ENCODE results near the gene ZSCAN10. TPM values are rescaled to one million over a fixed set of nuclear protein-coding genes. Genes with fewer than 3 reads are reported as not detected.

Gene ZSCAN10
- total RNA-seq, 1 experiment from 2014 or later: not detected

GRCh38 chr16:3147757-3148104, 48.6 kb upstream of the ZSCAN10 start:
- no peaks in the 10 kb centered on the region for H3K27me3 ChIP-seq (replicated peaks; ENCODE audit: control insufficient read depth, insufficient read depth, low read length)
- CTCF ChIA-PET: interaction anchor here (0.7 to 0.9 kb wide), 2 partner anchors 13 to 41 kb away, joined by 3 read pairs; partner anchors contain the start of gene ZNF213
- H3K27me3 Mint-ChIP-seq (ENCODE audit: insufficient read depth, unreplicated experiment): peaks cover 4% of the 10 kb centered on the region
- no peak overlapping the region for H3K4me3 ChIP-seq (ENCODE audit: low read depth, low read length)
- no peaks in the 10 kb centered on the region for H3K36me3 ChIP-seq (ENCODE audit: control insufficient read depth, insufficient read depth, low read length)
- no peak overlapping the region for H3K4me3 Mint-ChIP-seq (ENCODE audit: unreplicated experiment)
- H3K9me3 ChIP-seq: no peaks in the 10 kb centered on the region
- no peak overlapping the region for H3K27ac Mint-ChIP-seq (ENCODE audit: unreplicated experiment)
- DNase-seq: no peak
- BruUV-seq (replicated peaks): no TSS peak
- H3K36me3 Mint-ChIP-seq (ENCODE audit: insufficient read depth, unreplicated experiment): peaks cover 28% of the 10 kb centered on the region
- no peaks in the 10 kb centered on the region for H3K9me3 Mint-ChIP-seq (ENCODE audit: unreplicated experiment)
- POLR2A ChIA-PET: interaction anchor here (1.3 kb wide), 1 partner anchor 13 kb away, joined by 3 read pairs; the partner anchor contains the start of gene ZNF213
- H3K4me1 Mint-ChIP-seq (ENCODE audit: low read depth, unreplicated experiment): peaks cover 7% of the 10 kb centered on the region
- intact Hi-C loops (cut with micrococcal nuclease; ENCODE audit: unreplicated experiment): no loop called here
- TF ChIP-seq CTCF (IDR thresholded peaks at IDR 0.05; ENCODE audit: insufficient read depth in 1 of 2, low read depth in 1 of 2, low read length in 1 of 2, severe bottlenecking in 1 of 2, unreplicated experiment in 1 of 2): no peak
- no peaks in the 10 kb centered on the region; the same call in 1 of the 2 replicates for H3K4me1 ChIP-seq

- peaks cover 1% of the 10 kb centered on the region for H3K4me1 Mint-ChIP-seq (ENCODE audit: low read depth, unreplicated experiment)
- H3K36me3 Mint-ChIP-seq (ENCODE audit: insufficient read depth, unreplicated experiment): peaks cover 26% of the 10 kb centered on the region
- BruUV-seq (replicated peaks): no TSS peak
- Histone ChIP-seq H3K4me1 (no peaks in the 10 kb centered on the region; the same call in 1 of the 2 replicates), H3K4me3 (ENCODE audit: low read depth, low read length) (no peak overlapping the region), H3K36me3 (ENCODE audit: control insufficient read depth, insufficient read depth, low read length) (no peaks in the 10 kb centered on the region), H3K27me3 (replicated peaks; ENCODE audit: control insufficient read depth, insufficient read depth, low read length) (no peaks in the 10 kb centered on the region), H3K9me3 (no peaks in the 10 kb centered on the region)
- intact Hi-C loops (cut with micrococcal nuclease; ENCODE audit: unreplicated experiment): no loop called here
- CTCF ChIA-PET: interaction anchor here (0.7 to 0.9 kb wide), 2 partner anchors 12 to 60 kb away, joined by 3 to 6 read pairs; partner anchors contain the start of gene ZNF213
- no peak for TF ChIP-seq CTCF (IDR thresholded peaks at IDR 0.05; ENCODE audit: insufficient read depth in 1 of 2, low read depth in 1 of 2, low read length in 1 of 2, severe bottlenecking in 1 of 2, unreplicated experiment in 1 of 2)
- H3K4me3 Mint-ChIP-seq (ENCODE audit: unreplicated experiment): no peak overlapping the region
- H3K27me3 Mint-ChIP-seq (ENCODE audit: insufficient read depth, unreplicated experiment): no peaks in the 10 kb centered on the region
- no peaks in the 10 kb centered on the region for H3K9me3 Mint-ChIP-seq (ENCODE audit: unreplicated experiment)
- H3K27ac Mint-ChIP-seq (ENCODE audit: unreplicated experiment): no peak overlapping the region
- POLR2A ChIA-PET: interaction anchor here (1.3 kb wide), 1 partner anchor 12 kb away, joined by 3 read pairs; the partner anchor contains the start of gene ZNF213
- DNase-seq: no peak
These were observed 48.1 kb upstream of the ZSCAN10 start for GRCh38 chr16:3147046-3147756.

- Mint-ChIP-seq H3K36me3 (ENCODE audit: insufficient read depth, unreplicated experiment) (peaks cover 16% of the 10 kb centered on the region), H3K9me3 (ENCODE audit: unreplicated experiment) (no peaks in the 10 kb centered on the region), H3K4me3 (ENCODE audit: unreplicated experiment) (no peak overlapping the region), H3K27me3 (ENCODE audit: insufficient read depth, unreplicated experiment) (no peaks in the 10 kb centered on the region), H3K4me1 (ENCODE audit: low read depth, unreplicated experiment) (no peaks in the 10 kb centered on the region), H3K27ac (ENCODE audit: unreplicated experiment) (no peak overlapping the region)
- no peak for DNase-seq
- H3K36me3 ChIP-seq (ENCODE audit: control insufficient read depth, insufficient read depth, low read length): no peaks in the 10 kb centered on the region
- no peaks in the 10 kb centered on the region; the same call in 1 of the 2 replicates for H3K4me1 ChIP-seq
- H3K27me3 ChIP-seq (replicated peaks; ENCODE audit: control insufficient read depth, insufficient read depth, low read length): no peaks in the 10 kb centered on the region
- no peak for TF ChIP-seq CTCF (IDR thresholded peaks at IDR 0.05; ENCODE audit: insufficient read depth in 1 of 2, low read depth in 1 of 2, low read length in 1 of 2, severe bottlenecking in 1 of 2, unreplicated experiment in 1 of 2)
- BruUV-seq (replicated peaks): no TSS peak
- ChIA-PET POLR2A (no interaction called here), CTCF (interaction anchor here (0.7 kb wide), 1 partner anchor 693 kb away, joined by 4 read pairs; no protein-coding TSS in a partner anchor)
- intact Hi-C loops (cut with micrococcal nuclease; ENCODE audit: unreplicated experiment): no loop called here
- no peaks in the 10 kb centered on the region for H3K9me3 ChIP-seq
- H3K4me3 ChIP-seq (ENCODE audit: low read depth, low read length): no peak overlapping the region
These were observed 46.6 kb upstream of the ZSCAN10 start for GRCh38 chr16:3145660-3146059.
